Pancreas (tissue), 10 donors: Measurements from ENCODE around the gene FAS. TPM values are rescaled to one million over a fixed set of nuclear protein-coding genes. Genes with fewer than 3 reads are reported as not detected.

Experiments
- ATAC-seq, 4 donors: fragments of 200-7000 bp; cut with Tn5 transposase; one replicate each; pipeline versions ENCODE4 v1.8.0 to v1.9.1; 2020; ENCODE audit warnings: mild to moderate bottlenecking in 4 of 4, moderate library complexity in 4 of 4
- DNase-seq, 6 donors: peaks; one replicate each; pipeline ENCODE4 v3.0.0-alpha.2; 2020
- FAIRE-seq: peaks from 2 replicates; lab custom pipeline; 2012; peaks lifted over from hg19 to GRCh38; lab: Jason Lieb, UNC
- H3K27ac ChIP-seq, 4 donors: fragments of 200-600 bp; sonication (generic); 1 replicate in 3 of 4; 2 replicates in 1 of 4; pipeline versions ENCODE4 v1.5.0 to v1.8.0; 2020
- H3K27me3 ChIP-seq, 4 donors: fragments of 200-600 bp; one replicate each; pipeline ENCODE4 v1.8.0; 2021
- H3K36me3 ChIP-seq, 3 donors: fragments of 200-600 bp; sonication (generic) in 1 of 3; one replicate each; pipeline versions ENCODE4 v1.5.0 to v1.8.0; 2020 to 2021
- H3K4me1 ChIP-seq, 3 donors: fragments of 200-600 bp; one replicate each; pipeline ENCODE4 v1.8.0; 2021
- H3K4me3 ChIP-seq, 4 donors: fragments of 200-600 bp; sonication (generic) in 2 of 4; one replicate each; pipeline versions ENCODE4 v1.5.0 to v1.8.0; 2020 to 2021
- H3K9me3 ChIP-seq, 4 donors: fragments of 200-600 bp; one replicate each; pipeline ENCODE4 v1.8.0; 2021
- CTCF ChIP-seq, 4 donors: fragments of 200-600 bp; sonication (generic) in 3 of 4; IDR thresholded peaks; one replicate each; pipeline versions ENCODE4 v1.5.0 to v1.8.0; 2021; ENCODE audit warnings: antibody characterized with exemption in 4 of 4
- WGBS, 2 donors: extraction: QIAGEN DNeasy Blood & Tissue Kit; methylation state at CpG; one replicate each; pipeline ENCODE4 v1.1.7; 2013; 5-methylcytosine and 5-hydroxymethylcytosine counted together
- intact Hi-C, 3 donors: fragments of 100-400 bp; cut with DNase I; formaldehyde crosslinking; loops; one replicate each; pipeline versions ENCODE4 v1.11.1 to v1.14.2; 2022
- polyA plus RNA-seq, 2 donors: library from polyadenylated mRNA; stranded (reverse); fragments of 200-250 nt; gene quantifications; one replicate each; pipeline ENCODE4 v1.2.3, GENCODE V29; 2013
- total RNA-seq, 6 donors: library from RNA; stranded (reverse); fragmentation: NEBNext Ultra II Directional in 4 of 6; extraction: Animal tissue kit (Norgen Biotek cat#: 25700) in 4 of 6; gene quantifications; one replicate each; pipeline versions ENCODE4 v1.2.1 to v1.2.4, GENCODE V29; 2021 to 2023
- donor health status: healthy with polysubstance abuse.
- donor health status: DM: no; HTN: no; CAD: no; lungs with moderate emphysema.
- donor health status: DM: no; HTN: no; CAD: no.
- donor health status: control.
- donor health status: control.
- donor health status: Bipolar disorder and iron deficiency.
- donor health status: DM: yes; HTN: yes; CAD: no.
- donor health status: DM: no; HTN: no; CAD: no.
- donor health status: DM: no; HTN: no; CAD: no.
- donor health status: DM: yes; HTN: yes; CAD: no.

The FAS gene
- total and polyA plus RNA-seq, 8 donors, result 1.4 to 10.3 (median 3.2) TPM

DNA sequence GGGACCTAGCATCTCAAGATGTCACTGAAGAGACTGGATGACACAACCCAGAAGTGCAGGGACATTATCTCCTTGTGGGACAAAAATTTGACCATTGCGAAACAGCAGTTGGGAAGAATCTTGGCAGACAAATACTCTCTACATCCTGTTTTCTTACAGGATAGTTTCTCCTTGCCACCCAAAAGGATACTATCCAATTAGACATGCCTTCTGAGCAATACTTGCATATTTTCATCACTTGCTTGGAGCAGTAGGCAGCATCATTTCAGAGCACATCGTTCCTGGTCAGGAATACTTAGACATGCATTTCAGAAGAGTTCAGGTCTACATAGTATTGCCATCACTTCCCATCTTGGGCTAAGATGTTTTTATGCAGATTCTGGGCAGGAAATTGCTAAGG is 56.8 kb downstream of the FAS start:
- Histone ChIP-seq H3K36me3 (no peaks in the 10 kb centered on the region), H3K27me3 (no peaks in the 10 kb centered on the region), H3K27ac (no peak overlapping the region), H3K4me3 (no peak overlapping the region), H3K4me1 (no peaks in the 10 kb centered on the region), H3K9me3 (no peaks in the 10 kb centered on the region)
- ATAC-seq (no peak), DNase-seq (no peak), FAIRE-seq (no peak)
- intact Hi-C loops, result no loop called here
- no peak for TF ChIP-seq CTCF (IDR thresholded peaks at IDR 0.05)
- 84 to 93% methylated on average over 2 of the region's 2 CpGs for whole genome bisulfite sequencing, 2 donors

DNA sequence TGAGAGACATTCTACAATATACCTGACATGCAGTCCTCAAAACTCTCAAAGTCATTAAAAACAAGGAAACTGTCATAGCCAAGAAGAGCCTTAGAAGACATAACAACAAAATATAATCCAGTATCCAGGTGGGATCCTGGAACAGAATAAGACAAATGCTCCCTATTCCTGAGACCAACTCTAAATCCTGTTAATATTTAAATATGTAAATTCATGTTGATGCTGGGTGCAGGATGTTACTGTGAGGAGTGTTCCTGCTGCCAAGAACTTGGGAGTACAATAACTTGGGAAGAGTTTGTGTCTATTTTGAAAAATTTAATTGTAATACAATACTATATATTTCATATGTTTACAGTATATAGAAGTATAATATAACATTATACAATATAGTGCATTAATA is 61.0 kb downstream of the FAS start:
- FAIRE-seq (no peak), ATAC-seq (no peak), DNase-seq (no peak)
- no peak overlapping the region for H3K4me3 ChIP-seq
- H3K4me1 ChIP-seq, result no peaks in the 10 kb centered on the region
- no peaks in the 10 kb centered on the region for H3K27me3 ChIP-seq
- TF ChIP-seq CTCF (IDR thresholded peaks at IDR 0.05), result no peak
- H3K9me3 ChIP-seq, result no peaks in the 10 kb centered on the region
- no peaks in the 10 kb centered on the region for H3K36me3 ChIP-seq
- H3K27ac ChIP-seq, result no peak overlapping the region
- intact Hi-C loops, result no loop called here

DNA sequence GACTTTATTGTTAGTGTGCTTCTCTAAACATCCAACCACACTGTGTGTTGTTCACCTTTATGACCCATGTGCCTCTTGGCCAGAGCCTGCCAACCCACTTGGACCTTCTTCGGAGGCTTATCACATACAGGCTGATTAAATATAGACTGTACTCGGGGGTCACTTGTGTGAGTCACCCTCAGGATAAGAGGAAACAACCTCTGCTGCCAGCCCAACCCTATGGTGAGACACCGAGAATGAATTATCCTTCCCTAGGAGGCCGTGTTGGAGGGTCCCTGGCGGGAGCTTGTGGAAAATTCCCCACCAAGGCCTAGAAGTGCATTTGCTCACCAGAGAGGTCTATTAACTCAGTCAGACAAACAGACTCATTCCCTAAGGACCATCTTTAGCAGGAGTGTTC is 63.0 kb downstream of the FAS start:
- intact Hi-C loops, result no loop called here
- no peak for DNase-seq

GRCh38 chr10:89055159-89055558 is 64.6 kb downstream of the FAS start:
- Histone ChIP-seq H3K36me3 (no peaks in the 10 kb centered on the region), H3K4me3 (no peak overlapping the region), H3K27ac (no peak overlapping the region), H3K4me1 (no peaks in the 10 kb centered on the region), H3K27me3 (no peaks in the 10 kb centered on the region), H3K9me3 (no peaks in the 10 kb centered on the region)
- TF ChIP-seq CTCF (IDR thresholded peaks at IDR 0.05), result no peak
- intact Hi-C loops, result no loop called here
- DNase-seq (no peak), FAIRE-seq (no peak), ATAC-seq (no peak)
- WGBS, 2 donors, result 79 to 86% methylated on average over 5 of the region's 5 CpGs

More for the DNA sequence above, 63.0 kb downstream of the FAS start:
- no peak for FAIRE-seq
- H3K27ac ChIP-seq, result no peak overlapping the region
- H3K9me3 ChIP-seq, result no peaks in the 10 kb centered on the region
- H3K4me1 ChIP-seq, result no peaks in the 10 kb centered on the region
- ATAC-seq, result no peak
- H3K4me3 ChIP-seq, result no peak overlapping the region
- H3K27me3 ChIP-seq, result no peaks in the 10 kb centered on the region
- WGBS, 2 donors, result 65 to 69% methylated on average over 5 of the region's 5 CpGs
- no peak for TF ChIP-seq CTCF (IDR thresholded peaks at IDR 0.05)
- H3K36me3 ChIP-seq, result no peaks in the 10 kb centered on the region

- Histone ChIP-seq H3K27me3 (no peaks in the 10 kb centered on the region), H3K9me3 (no peaks in the 10 kb centered on the region), H3K4me3 (no peak overlapping the region), H3K4me1 (no peaks in the 10 kb centered on the region), H3K27ac (no peak overlapping the region), H3K36me3 (no peaks in the 10 kb centered on the region)
- peak in 1 of 4 donors; percentile 22 for ATAC-seq
- 10 to 11% methylated on average over 1 of the region's 1 CpG for WGBS, 2 donors
- TF ChIP-seq CTCF (IDR thresholded peaks at IDR 0.05), result no peak
- intact Hi-C loops, result no loop called here
- peak in 1 of 6 donors; percentile 18 for DNase-seq
- no peak for FAIRE-seq
These were observed 72.3 kb downstream of the FAS start for GRCh38 chr10:89062861-89063260.
